ENCODE measurements around the gene ANO2.

The ANO2 gene

DNA sequence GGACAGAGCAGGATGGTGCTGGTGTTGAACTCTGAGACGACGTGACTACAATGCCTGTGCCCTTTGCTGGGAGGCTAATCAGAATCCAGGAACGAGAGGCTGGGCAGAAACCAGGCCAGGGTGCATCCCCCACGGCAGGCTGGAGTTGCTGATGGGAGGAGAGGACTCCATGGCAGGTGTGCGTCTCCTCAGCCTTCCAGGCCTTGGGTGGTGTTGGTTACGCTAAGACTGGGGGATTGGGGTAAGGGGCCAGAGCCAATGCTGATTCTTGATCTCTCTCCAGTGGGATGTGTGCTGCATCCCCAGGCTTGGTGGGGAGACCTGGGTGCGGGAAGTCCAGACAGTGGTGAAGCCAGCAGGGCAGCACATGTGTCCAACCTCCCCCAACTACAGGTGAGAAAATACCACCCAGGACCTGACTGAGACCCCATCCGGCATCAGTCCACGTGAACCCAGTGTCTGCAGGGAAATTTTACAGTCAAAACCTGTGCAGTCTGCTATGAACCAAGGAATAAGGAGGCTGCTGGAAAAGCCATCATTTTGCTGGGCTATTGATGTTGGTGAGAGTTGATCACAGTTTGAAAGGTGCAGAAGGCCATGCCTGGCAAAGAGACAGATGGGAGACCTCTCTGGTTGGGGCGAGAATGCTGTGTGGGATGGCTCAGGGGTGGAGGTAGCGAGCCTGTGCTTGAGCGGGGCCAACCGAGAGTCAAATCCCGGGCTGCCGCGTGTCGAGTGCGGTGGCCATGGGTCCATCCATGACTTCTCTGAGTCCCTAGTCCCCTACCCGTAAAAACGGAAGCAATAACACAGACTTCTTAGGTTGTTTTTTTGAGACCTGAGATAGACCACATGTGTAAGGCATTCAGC lies 423.4 kb downstream of the ANO2 start:
- Histone ChIP-seq H3K14ac (ENCODE audit: low read length in 2 of 2) (no peak overlapping the region), H3K27ac (ENCODE audit: low read length, poor library complexity, severe bottlenecking) (no peak overlapping the region), H4K8ac (ENCODE audit: low read length) (no peak overlapping the region), H3K27me3 (ENCODE audit: control insufficient read depth in 1 of 2, insufficient read depth in 1 of 2, low read length in 2 of 2) (peaks cover 0 to 18% of the 10 kb centered on the region in 2 experiments), H2BK15ac (ENCODE audit: low read depth, poor library complexity, severe bottlenecking) (no peak overlapping the region), H3K4me1 (ENCODE audit: control insufficient read depth, insufficient read depth, low read depth, low read length) (peaks cover 3% of the 10 kb centered on the region), H3K4me3 (ENCODE audit: insufficient read depth in 1 of 2, low read depth in 1 of 2, low read length in 2 of 2) (no peak overlapping the region), H2BK12ac (ENCODE audit: low read length in 2 of 2) (no peak overlapping the region), H2AFZ (ENCODE audit: low read depth, low read length) (no peak overlapping the region), H4K91ac (ENCODE audit: low read length) (no peak overlapping the region), H3K36me3 (ENCODE audit: control insufficient read depth in 1 of 2, insufficient read depth in 2 of 2, low read depth in 1 of 2, low read length in 2 of 2) (no peaks in the 10 kb centered on the region), H3K9me3 (ENCODE audit: control insufficient read depth, low read length) (no peaks in the 10 kb centered on the region), H3K23ac (ENCODE audit: low read length in 2 of 2) (no peak overlapping the region), H3K9ac (ENCODE audit: low read length) (no peak overlapping the region), H2BK120ac (ENCODE audit: low read depth, low read length) (no peak overlapping the region), H2AK5ac (ENCODE audit: low read length, severe bottlenecking) (no peak overlapping the region), H2BK5ac (ENCODE audit: low read depth, low read length, poor library complexity, severe bottlenecking) (no peak overlapping the region), H3K4me2 (ENCODE audit: low read length, poor library complexity, severe bottlenecking) (peak overlapping the region; percentile 20), H3K18ac (ENCODE audit: low read depth in 1 of 2, low read length in 2 of 2) (no peak overlapping the region), H3K79me1 (replicated peaks; ENCODE audit: low read length, poor library complexity, severe bottlenecking) (no peaks in the 10 kb centered on the region), H3K4ac (ENCODE audit: low read depth in 1 of 2, low read length in 2 of 2) (no peak overlapping the region)
- DNase-seq: no peak
- WGBS: 91% methylated on average over 20 of the region's 20 CpGs

DNA sequence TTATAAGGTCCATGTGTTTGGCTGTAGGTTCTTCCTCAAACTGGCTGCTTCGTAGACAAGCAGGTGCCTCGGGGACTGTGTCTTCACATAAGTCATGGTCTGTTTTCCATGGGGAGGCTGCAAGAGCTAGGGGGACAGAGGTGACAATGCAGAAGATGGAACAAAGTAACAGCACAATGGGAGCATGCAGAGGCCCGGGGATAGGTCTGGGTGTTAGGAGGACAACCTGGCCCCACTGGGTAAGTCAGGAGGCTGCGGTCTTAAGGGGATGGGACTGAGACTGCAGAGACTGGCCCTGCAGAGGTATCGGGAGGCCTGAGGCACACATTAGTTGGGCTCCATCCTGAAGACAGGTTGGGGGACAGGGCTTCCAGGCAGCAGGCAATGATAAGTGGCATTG lies 424.2 kb downstream of the ANO2 start:
- no peak overlapping the region for H4K91ac ChIP-seq (ENCODE audit: low read length)
- H3K18ac ChIP-seq (ENCODE audit: low read depth in 1 of 2, low read length in 2 of 2): no peak overlapping the region
- H3K4me3 ChIP-seq (ENCODE audit: insufficient read depth in 1 of 2, low read depth in 1 of 2, low read length in 2 of 2): no peak overlapping the region
- H3K79me1 ChIP-seq (replicated peaks; ENCODE audit: low read length, poor library complexity, severe bottlenecking): no peaks in the 10 kb centered on the region
- no peak overlapping the region for H3K14ac ChIP-seq (ENCODE audit: low read length in 2 of 2)
- peaks cover 0 to 19% of the 10 kb centered on the region in 2 experiments for H3K27me3 ChIP-seq (ENCODE audit: control insufficient read depth in 1 of 2, insufficient read depth in 1 of 2, low read length in 2 of 2)
- no peak overlapping the region for H3K4ac ChIP-seq (ENCODE audit: low read depth in 1 of 2, low read length in 2 of 2)
- no peak overlapping the region for H4K8ac ChIP-seq (ENCODE audit: low read length)
- no peak overlapping the region for H3K23ac ChIP-seq (ENCODE audit: low read length in 2 of 2)
- H3K9me3 ChIP-seq (ENCODE audit: control insufficient read depth, low read length): no peaks in the 10 kb centered on the region
- WGBS: 79% methylated on average over 5 of the region's 5 CpGs
- no peak overlapping the region for H2BK15ac ChIP-seq (ENCODE audit: low read depth, poor library complexity, severe bottlenecking)
- H3K27ac ChIP-seq (ENCODE audit: low read length, poor library complexity, severe bottlenecking): no peak overlapping the region
- no peak overlapping the region for H2BK12ac ChIP-seq (ENCODE audit: low read length in 2 of 2)
- no peaks in the 10 kb centered on the region for H3K36me3 ChIP-seq (ENCODE audit: control insufficient read depth in 1 of 2, insufficient read depth in 2 of 2, low read depth in 1 of 2, low read length in 2 of 2)
- H3K4me2 ChIP-seq (ENCODE audit: low read length, poor library complexity, severe bottlenecking): no peak overlapping the region
- no peak overlapping the region for H2BK120ac ChIP-seq (ENCODE audit: low read depth, low read length)
- no peak overlapping the region for H2AFZ ChIP-seq (ENCODE audit: low read depth, low read length)
- DNase-seq: no peak
- H3K4me1 ChIP-seq (ENCODE audit: control insufficient read depth, insufficient read depth, low read depth, low read length): peaks cover 3% of the 10 kb centered on the region
- no peak overlapping the region for H3K9ac ChIP-seq (ENCODE audit: low read length)
- no peak overlapping the region for H2BK5ac ChIP-seq (ENCODE audit: low read depth, low read length, poor library complexity, severe bottlenecking)
- no peak overlapping the region for H2AK5ac ChIP-seq (ENCODE audit: low read length, severe bottlenecking)

DNA sequence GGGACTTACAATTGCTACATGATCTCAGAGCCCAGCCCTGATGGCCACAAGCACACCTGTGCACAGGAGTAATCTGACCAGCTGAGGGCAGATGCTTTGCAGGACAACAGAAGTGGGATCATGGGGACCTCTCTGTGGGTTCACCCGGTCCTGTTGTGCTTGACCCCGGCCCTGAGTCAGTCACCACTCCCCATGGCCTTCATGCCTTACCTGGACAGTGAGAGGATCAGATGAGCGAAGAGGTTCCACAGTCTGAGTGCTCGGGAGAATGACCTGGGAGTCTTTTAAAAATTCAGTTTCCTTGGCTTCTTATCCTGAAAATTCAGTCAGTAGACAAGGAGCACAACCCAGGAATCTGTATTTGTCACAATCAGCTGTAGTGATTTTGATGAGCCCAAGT lies 425.0 kb downstream of the ANO2 start:
- Histone ChIP-seq H2BK15ac (ENCODE audit: low read depth, poor library complexity, severe bottlenecking) (no peak overlapping the region), H4K8ac (ENCODE audit: low read length) (no peak overlapping the region), H3K27ac (ENCODE audit: low read length, poor library complexity, severe bottlenecking) (no peak overlapping the region), H3K4me2 (ENCODE audit: low read length, poor library complexity, severe bottlenecking) (no peak overlapping the region), H2BK12ac (ENCODE audit: low read length in 2 of 2) (no peak overlapping the region), H3K9me3 (ENCODE audit: control insufficient read depth, low read length) (no peaks in the 10 kb centered on the region), H3K27me3 (ENCODE audit: control insufficient read depth in 1 of 2, insufficient read depth in 1 of 2, low read length in 2 of 2) (peaks cover 0 to 22% of the 10 kb centered on the region in 2 experiments), H2BK5ac (ENCODE audit: low read depth, low read length, poor library complexity, severe bottlenecking) (no peak overlapping the region), H3K4me3 (ENCODE audit: insufficient read depth in 1 of 2, low read depth in 1 of 2, low read length in 2 of 2) (no peak overlapping the region), H3K18ac (ENCODE audit: low read depth in 1 of 2, low read length in 2 of 2) (no peak overlapping the region), H3K9ac (ENCODE audit: low read length) (no peak overlapping the region), H3K79me1 (replicated peaks; ENCODE audit: low read length, poor library complexity, severe bottlenecking) (no peaks in the 10 kb centered on the region), H3K14ac (ENCODE audit: low read length in 2 of 2) (no peak overlapping the region), H2AFZ (ENCODE audit: low read depth, low read length) (no peak overlapping the region), H3K4ac (ENCODE audit: low read depth in 1 of 2, low read length in 2 of 2) (no peak overlapping the region), H3K23ac (ENCODE audit: low read length in 2 of 2) (no peak overlapping the region), H3K36me3 (ENCODE audit: control insufficient read depth in 1 of 2, insufficient read depth in 2 of 2, low read depth in 1 of 2, low read length in 2 of 2) (no peaks in the 10 kb centered on the region), H2BK120ac (ENCODE audit: low read depth, low read length) (no peak overlapping the region), H3K4me1 (ENCODE audit: control insufficient read depth, insufficient read depth, low read depth, low read length) (peaks cover 3% of the 10 kb centered on the region), H4K91ac (ENCODE audit: low read length) (no peak overlapping the region), H2AK5ac (ENCODE audit: low read length, severe bottlenecking) (no peak overlapping the region)
- 84% methylated on average over 4 of the region's 4 CpGs for WGBS
- no peak for DNase-seq

DNA sequence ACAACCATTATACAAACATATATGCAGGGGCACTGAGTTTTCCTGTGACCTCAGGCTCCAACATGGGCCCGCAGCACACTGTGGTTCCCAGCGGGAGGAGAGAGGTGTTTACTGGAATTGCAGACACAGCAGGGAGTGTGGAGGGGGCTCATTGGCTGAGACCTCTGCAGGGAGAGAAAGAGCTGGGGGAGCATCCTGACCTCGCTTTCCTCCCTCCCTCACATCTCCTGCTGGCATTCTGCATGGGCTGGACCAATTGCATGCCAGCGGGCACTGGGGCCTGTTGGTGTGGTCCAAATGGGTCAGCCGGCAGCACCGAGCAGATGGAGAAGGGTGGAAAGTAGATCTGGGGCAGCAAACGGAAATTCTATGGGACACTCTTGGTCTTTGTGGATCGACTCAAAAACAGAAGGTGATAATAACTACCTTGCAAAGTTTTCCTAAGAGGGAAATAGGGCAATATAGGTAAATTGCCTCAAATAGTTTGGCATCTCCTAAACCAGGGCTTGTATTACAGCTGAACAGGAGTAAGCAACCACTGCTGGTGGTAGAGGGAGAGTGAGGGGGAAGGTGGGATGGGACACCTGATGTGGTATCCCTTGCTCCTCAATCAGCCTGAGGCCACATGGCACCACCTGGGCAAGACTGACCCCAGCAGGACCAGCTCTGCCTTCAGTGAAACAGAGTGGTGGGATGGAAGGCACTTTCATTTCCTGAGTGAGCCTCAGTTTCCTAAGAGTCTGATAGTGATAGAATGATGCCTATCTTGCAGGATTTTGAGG lies 426.3 kb downstream of the ANO2 start:
- H3K27ac ChIP-seq (ENCODE audit: low read length, poor library complexity, severe bottlenecking): no peak overlapping the region
- H4K91ac ChIP-seq (ENCODE audit: low read length): no peak overlapping the region
- no peak overlapping the region for H3K14ac ChIP-seq (ENCODE audit: low read length in 2 of 2)
- no peak overlapping the region for H3K9ac ChIP-seq (ENCODE audit: low read length)
- WGBS: 74% methylated on average over 4 of the region's 8 CpGs
- H3K23ac ChIP-seq (ENCODE audit: low read length in 2 of 2): no peak overlapping the region
- no peak overlapping the region for H3K4me3 ChIP-seq (ENCODE audit: insufficient read depth in 1 of 2, low read depth in 1 of 2, low read length in 2 of 2)
- H3K27me3 ChIP-seq (ENCODE audit: control insufficient read depth in 1 of 2, insufficient read depth in 1 of 2, low read length in 2 of 2): peaks cover 0 to 22% of the 10 kb centered on the region in 2 experiments
- H3K4me1 ChIP-seq (ENCODE audit: control insufficient read depth, insufficient read depth, low read depth, low read length): peaks cover 3% of the 10 kb centered on the region
- H2BK5ac ChIP-seq (ENCODE audit: low read depth, low read length, poor library complexity, severe bottlenecking): no peak overlapping the region
- no peak overlapping the region for H2BK15ac ChIP-seq (ENCODE audit: low read depth, poor library complexity, severe bottlenecking)
- DNase-seq: no peak
- H2AFZ ChIP-seq (ENCODE audit: low read depth, low read length): no peak overlapping the region
- no peak overlapping the region for H3K4me2 ChIP-seq (ENCODE audit: low read length, poor library complexity, severe bottlenecking)
- no peak overlapping the region for H2AK5ac ChIP-seq (ENCODE audit: low read length, severe bottlenecking)
- H3K9me3 ChIP-seq (ENCODE audit: control insufficient read depth, low read length): no peaks in the 10 kb centered on the region
- no peaks in the 10 kb centered on the region for H3K36me3 ChIP-seq (ENCODE audit: control insufficient read depth in 1 of 2, insufficient read depth in 2 of 2, low read depth in 1 of 2, low read length in 2 of 2)
- no peak overlapping the region for H2BK120ac ChIP-seq (ENCODE audit: low read depth, low read length)
- no peaks in the 10 kb centered on the region for H3K79me1 ChIP-seq (replicated peaks; ENCODE audit: low read length, poor library complexity, severe bottlenecking)
- H4K8ac ChIP-seq (ENCODE audit: low read length): no peak overlapping the region
- H3K18ac ChIP-seq (ENCODE audit: low read depth in 1 of 2, low read length in 2 of 2): no peak overlapping the region
- H3K4ac ChIP-seq (ENCODE audit: low read depth in 1 of 2, low read length in 2 of 2): no peak overlapping the region
- H2BK12ac ChIP-seq (ENCODE audit: low read length in 2 of 2): no peak overlapping the region

Data from mesenchymal stem cell (in vitro differentiated cells and primary cell).